Panc1 (cell line): ENCODE results near the gene SLIT3.

Experiments used
- POLR2AphosphoS5 ChIP-seq: IDR thresholded peaks from 2 replicates; pipeline ENCODE4 v1.6.1; 2012; ENCODE audit warnings: mild to moderate bottlenecking, low read depth, low read length, moderate library complexity
- SIN3A ChIP-seq: IDR thresholded peaks from 2 replicates; pipeline ENCODE4 v1.6.1; 2012; ENCODE audit warnings: low read depth, mild to moderate bottlenecking, low read length, moderate library complexity, borderline replicate concordance; ENCODE audit not compliant: insufficient read depth
- TF ChIP-seq, protein P1 (sequence below): fragments of 450-650 bp; IDR thresholded peaks from 2 replicates; pipeline ENCODE4 v1.5.1; 2017; ENCODE audit warnings: mild to moderate bottlenecking

DNA sequence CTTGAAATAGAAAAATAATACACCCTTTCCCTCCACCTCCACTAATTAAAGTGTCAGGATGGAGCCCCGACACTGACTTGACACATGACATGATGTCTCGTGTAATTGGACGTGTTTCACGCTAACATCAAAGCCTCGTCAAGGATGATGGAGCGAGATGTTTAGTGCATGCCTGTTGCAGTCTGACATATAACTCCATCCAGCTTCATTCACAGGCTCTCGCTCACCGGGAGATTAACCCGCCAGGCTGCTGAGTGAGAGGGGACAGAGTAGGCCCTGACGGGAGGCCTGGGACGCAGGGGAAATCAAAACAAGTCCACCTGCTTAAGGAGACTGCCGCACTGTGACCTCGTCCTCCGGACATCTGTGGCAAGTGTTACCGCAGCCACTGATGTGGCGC is 263.5 kb downstream of the SLIT3 start:
- TF ChIP-seq POLR2AphosphoS5 (no peak), SIN3A (no peak)
- TF ChIP-seq, protein P1, sequence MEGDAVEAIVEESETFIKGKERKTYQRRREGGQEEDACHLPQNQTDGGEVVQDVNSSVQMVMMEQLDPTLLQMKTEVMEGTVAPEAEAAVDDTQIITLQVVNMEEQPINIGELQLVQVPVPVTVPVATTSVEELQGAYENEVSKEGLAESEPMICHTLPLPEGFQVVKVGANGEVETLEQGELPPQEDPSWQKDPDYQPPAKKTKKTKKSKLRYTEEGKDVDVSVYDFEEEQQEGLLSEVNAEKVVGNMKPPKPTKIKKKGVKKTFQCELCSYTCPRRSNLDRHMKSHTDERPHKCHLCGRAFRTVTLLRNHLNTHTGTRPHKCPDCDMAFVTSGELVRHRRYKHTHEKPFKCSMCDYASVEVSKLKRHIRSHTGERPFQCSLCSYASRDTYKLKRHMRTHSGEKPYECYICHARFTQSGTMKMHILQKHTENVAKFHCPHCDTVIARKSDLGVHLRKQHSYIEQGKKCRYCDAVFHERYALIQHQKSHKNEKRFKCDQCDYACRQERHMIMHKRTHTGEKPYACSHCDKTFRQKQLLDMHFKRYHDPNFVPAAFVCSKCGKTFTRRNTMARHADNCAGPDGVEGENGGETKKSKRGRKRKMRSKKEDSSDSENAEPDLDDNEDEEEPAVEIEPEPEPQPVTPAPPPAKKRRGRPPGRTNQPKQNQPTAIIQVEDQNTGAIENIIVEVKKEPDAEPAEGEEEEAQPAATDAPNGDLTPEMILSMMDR, result no peak
